ENCODE results near the gene IL27RA.
A peak's percentile ranks its signal among the peaks of the same experiment; 100 is the strongest.

Gene IL27RA

GRCh38 chr19:14059093-14059480 is 27.5 kb downstream of the IL27RA start:
- DNase-seq (ENCODE audit: low read depth), result peak; percentile 30

GRCh38 chr19:14059652-14060155 is 28.1 kb downstream of the IL27RA start:
- DNase-seq (ENCODE audit: low read depth), result no peak

DNA sequence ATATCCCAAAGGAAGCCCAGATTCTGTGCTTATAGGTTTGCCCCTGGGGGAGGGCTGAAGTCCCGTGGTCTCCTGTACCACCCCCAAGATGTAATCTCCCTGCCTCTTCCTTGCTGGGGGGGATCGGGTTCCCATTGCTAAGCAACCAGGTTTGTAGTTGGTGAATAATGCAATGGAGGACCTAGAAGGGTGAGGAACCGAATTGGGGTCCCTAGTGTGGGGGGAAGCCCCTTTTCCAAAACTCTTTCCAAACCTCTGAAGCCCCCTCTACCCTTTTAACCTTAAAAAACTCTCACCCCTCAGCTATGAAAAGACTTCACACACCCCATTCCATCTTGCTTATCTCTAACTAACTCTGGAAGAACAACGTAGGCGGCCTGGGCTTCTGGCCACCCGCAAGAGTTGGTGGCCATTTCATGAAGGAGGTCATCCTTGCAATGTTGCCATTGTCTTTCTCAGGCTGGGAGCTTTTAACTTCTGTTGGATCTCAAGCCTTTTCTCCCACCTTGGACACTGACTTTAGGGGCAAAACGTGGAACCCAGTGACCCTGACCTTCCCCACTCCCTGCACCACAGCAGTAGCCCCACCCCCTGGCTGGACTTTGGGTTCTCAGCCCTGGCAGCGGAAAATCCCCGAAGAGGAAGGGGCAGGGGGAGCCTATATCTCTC is 29.7 kb downstream of the IL27RA start:
- DNase-seq (ENCODE audit: low read depth), result no peak

DNA sequence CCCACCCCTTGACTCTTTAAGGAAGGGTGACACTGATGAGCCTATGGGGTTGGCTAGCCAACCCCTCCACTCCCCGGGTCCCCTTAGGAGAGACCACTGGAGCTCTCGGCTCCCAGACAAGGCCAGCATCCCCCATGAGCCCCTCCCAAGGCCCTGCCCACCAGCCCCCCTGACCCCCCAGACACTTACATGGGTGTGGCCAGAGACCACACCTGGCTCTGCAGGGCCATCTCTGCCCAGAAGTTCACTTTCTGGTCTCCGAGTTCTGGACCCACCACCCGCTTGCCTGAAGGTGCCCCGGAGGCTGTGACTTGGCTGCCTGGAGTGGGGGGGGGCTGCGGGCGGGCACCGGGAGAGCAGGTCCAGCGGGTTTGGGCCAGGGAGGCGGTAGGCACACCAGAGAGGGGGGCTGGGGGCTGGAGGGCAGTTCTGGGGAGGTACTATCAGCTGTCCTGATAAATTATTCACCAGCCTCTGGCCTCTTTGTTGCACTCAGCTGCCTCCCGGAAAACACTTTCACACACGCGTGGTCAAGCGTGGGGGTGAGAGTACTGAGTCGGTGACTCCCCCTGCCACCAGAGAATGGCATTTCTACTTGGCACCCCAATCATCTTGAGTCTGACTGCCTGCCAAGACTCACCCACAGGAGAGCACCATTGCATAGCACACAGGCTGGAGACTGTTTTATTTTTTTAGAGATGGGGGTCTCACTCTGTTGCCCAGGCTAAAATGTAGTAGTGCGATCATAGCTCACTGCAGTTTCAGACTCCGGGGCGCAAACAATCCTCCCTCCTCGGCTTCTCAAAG is 30.4 kb downstream of the IL27RA start, which contains the start of gene PALM3:
TSS of gene PALM3 (minus strand) at position 326 of the 807 bp plus-strand sequence. CDS start at position 230, 96 bp downstream.
- DNase-seq (ENCODE audit: low read depth), result no peak

GRCh38 chr19:14062558-14062855 is 30.9 kb downstream of the IL27RA start:
- no peak for DNase-seq (ENCODE audit: low read depth)

GRCh38 chr19:14063105-14063504 is 31.5 kb downstream of the IL27RA start:
- no peak for DNase-seq (ENCODE audit: low read depth)

DNA sequence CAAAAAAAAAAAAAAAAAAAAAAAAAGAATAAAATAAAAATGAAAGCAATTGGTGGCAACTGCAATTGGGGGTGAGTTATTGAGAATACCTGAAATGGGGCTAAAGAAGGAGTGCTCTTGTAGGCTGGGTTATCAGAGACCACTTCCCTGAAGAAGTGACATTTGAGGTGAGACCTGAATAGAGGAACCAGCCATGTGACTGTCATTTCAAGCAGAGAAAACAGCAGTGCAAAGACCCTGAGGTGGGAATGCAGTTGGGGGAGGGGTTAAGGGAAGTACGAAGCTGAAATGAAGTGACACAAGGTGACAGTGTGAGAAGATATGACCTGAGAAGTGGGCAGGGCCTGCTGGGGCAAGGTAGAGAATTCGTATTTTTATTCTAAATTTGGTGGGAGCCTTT is 34.6 kb downstream of the IL27RA start:
- no peak for DNase-seq (ENCODE audit: low read depth)

DNA sequence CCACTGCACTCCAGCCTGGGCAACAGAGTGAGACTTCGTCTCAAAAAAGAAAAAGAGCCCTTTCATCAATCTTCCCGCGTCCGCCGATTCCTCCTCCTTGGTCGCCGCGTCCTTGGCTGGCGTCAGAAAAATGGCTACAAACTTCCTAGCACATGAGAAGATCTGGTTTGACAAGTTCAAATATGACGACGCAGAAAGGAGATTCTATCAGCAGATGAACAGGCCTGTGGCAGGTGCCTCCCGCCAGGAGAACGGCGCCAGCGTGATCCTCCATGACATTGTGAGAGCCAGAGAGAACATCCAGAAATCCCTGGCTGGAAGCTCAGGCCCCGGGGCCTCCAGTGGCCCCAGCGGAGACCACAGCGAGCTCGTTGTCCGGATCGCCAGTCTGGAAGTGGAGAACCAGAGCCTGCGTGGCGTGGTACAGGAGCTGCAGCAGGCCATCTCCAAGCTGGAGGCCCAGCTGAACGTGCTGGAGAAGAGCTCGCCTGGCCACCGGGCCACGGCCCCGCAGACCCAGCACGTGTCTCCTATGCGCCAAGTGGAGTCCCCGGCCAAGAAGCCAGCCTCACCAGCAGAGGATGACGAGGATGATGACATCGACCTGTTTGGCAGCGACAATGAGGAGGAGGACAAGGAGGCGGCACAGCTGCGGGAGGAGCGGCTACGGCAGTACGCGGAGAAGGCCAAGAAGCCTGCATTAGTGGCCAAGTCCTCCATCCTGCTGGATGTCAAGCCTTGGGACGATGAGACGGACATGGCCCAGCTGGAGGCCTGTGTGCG is 38.9 kb downstream of the IL27RA start:
- no peak for DNase-seq (ENCODE audit: low read depth)

DNA sequence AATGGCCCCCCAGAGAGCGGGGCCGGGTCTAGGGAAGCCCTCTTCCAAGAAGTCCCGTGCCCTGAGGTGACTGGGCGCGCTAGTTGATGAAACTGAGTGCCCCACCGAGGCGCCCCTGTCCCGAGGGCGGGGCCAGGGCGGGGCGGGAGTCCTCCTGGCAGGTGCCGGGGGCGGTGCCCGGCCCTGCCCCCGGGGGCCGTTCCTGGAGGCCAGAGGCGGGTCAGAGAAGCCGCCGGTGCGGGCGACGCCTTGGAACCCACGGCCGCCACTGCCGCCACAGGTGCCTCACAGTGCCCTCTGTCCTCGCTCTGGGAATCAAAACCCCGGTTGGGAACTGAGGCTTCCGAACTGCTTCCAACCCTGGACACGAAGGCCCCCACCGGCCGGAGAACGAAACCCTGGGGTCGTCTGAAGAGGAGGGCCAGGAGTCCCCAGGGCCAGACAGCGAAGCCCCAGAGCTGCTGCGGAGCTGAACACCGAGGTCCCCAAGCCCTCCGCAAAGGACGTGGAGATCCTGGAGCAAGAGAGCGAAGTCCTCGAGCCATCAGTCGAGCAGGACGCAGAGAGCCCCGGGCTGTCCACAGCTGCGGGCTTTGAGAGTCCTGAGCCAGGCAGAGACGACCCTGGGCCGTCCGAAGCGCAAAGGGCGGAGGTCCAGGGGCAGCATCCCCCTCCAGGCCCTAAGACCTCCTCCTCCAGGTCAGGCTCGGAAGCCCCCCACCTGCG is 41.1 kb downstream of the IL27RA start, which contains the start of gene MISP3:
TSS of gene MISP3 (plus strand) at position 252 of the 726 bp plus-strand sequence. CDS start 524 bp downstream, outside the sequence.
- no peak for DNase-seq (ENCODE audit: low read depth)

GRCh38 chr19:14073261-14073924 is 41.8 kb downstream of the IL27RA start:
- DNase-seq (ENCODE audit: low read depth), result peak; percentile 64

- DNase-seq (ENCODE audit: low read depth), result no peak
Measured at GRCh38 chr19:14073925-14074838, 42.6 kb downstream of the IL27RA start.

DNA sequence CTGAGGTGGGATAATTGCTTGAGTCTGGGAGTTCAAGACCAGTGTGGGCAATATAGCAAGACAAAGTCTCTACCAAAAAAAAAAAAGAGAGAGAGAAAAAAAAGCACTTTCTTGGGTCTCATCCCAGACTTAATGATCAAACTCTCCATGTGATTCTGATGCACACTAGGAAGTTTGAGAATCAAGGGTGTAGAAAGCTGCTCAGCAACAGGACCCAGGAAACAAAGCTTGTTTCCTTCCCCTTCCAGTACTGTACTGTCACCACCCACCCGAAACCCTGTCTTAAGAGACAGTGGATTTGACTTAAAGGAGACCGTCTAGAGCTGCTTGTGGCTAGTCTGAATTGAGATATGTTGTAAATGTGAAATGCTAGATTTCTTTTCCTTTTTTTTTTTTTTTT is 46.8 kb downstream of the IL27RA start:
- DNase-seq (ENCODE audit: low read depth), result no peak

- peak; percentile 99 for DNase-seq (ENCODE audit: low read depth)
Measured at GRCh38 chr19:14080887-14081796, 49.6 kb downstream of the IL27RA start.

GRCh38 chr19:14081797-14082674 is 50.5 kb downstream of the IL27RA start:
- peak; percentile 31 for DNase-seq (ENCODE audit: low read depth)

- DNase-seq (ENCODE audit: low read depth), result no peak
Measured at GRCh38 chr19:14082675-14082960, 51.1 kb downstream of the IL27RA start.

- no peak for DNase-seq (ENCODE audit: low read depth)
Measured at GRCh38 chr19:14085309-14085995, 53.9 kb downstream of the IL27RA start, which contains the start of gene C19orf67. Gene C19orf67 (minus strand): TSS chr19:14085783. CDS start chr19:14085627, 156 bp downstream.

DNA sequence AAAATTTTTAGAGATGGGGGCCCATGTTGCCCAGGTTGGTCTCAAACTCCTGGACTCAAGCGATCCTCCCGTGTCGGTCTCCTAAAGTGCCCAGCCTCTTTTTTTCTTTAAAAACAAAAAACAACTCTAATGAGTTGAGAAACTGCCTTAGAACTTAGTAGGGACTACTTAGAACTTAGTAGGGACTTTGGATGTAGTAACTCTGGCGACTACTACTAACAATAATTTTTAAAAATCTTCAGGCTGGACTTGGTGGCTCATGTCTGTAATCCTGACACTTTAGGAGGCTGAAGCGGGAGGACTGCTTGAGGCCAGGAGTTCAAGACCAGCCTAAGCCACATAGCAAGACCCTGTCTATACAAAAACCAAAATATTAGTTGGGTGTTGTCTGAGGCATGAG is 54.5 kb downstream of the IL27RA start:
- no peak for DNase-seq (ENCODE audit: low read depth)
